Renal pelvis (tissue), 4 donors: Measurements from ENCODE around the gene PCDHA1. TPM values are rescaled to one million over a fixed set of nuclear protein-coding genes. Genes with fewer than 3 reads are reported as not detected.

Experiments used
- DNase-seq: peaks from one replicate; pipeline ENCODE4 v3.0.0-alpha.2; 2013
- polyA plus RNA-seq, 3 donors: library from polyadenylated mRNA; unstranded; fragments of 120-200 nt; gene quantifications; one replicate each; pipeline ENCODE4 v1.2.1, GENCODE V29; 2013; ENCODE audit not compliant: insufficient read length in 3 of 3

Gene PCDHA1
- polyA plus RNA-seq, 3 donors, result 0.15 TPM; not detected in 2

- no peak for DNase-seq
These were observed 98.2 kb downstream of the PCDHA1 start for GRCh38 chr5:140883927-140884697.

GRCh38 chr5:140916325-140916724 lies 130.4 kb downstream of the PCDHA1 start:
- DNase-seq, result no peak

- no peak for DNase-seq
These were observed 137.7 kb downstream of the PCDHA1 start for GRCh38 chr5:140923601-140924000.

GRCh38 chr5:140925806-140926442 lies 140.0 kb downstream of the PCDHA1 start, which contains the start of gene PCDHAC1:
Gene PCDHAC1 (plus strand): TSS chr5:140926299. CDS start chr5:140926893, 594 bp downstream.
- DNase-seq, result no peak

GRCh38 chr5:140926443-140927227 lies 140.7 kb downstream of the PCDHA1 start:
- DNase-seq, result peak; percentile 74

GRCh38 chr5:140927228-140927573 lies 141.3 kb downstream of the PCDHA1 start:
- no peak for DNase-seq

- DNase-seq, result no peak
These were observed 149.1 kb downstream of the PCDHA1 start for GRCh38 chr5:140934964-140935606.

GRCh38 chr5:140946578-140946977 lies 160.6 kb downstream of the PCDHA1 start:
- DNase-seq, result no peak

- DNase-seq, result no peak
These were observed 165.7 kb downstream of the PCDHA1 start for GRCh38 chr5:140951636-140952035.

- DNase-seq, result no peak
These were observed 167.3 kb downstream of the PCDHA1 start for GRCh38 chr5:140953234-140953633.

GRCh38 chr5:140962190-140962589 lies 176.2 kb downstream of the PCDHA1 start:
- no peak for DNase-seq

GRCh38 chr5:140964356-140964755 lies 178.4 kb downstream of the PCDHA1 start:
- no peak for DNase-seq

GRCh38 chr5:140965905-140966292 lies 180.0 kb downstream of the PCDHA1 start:
- DNase-seq, result peak; percentile 1

- DNase-seq, result peak; percentile 34
These were observed 180.6 kb downstream of the PCDHA1 start, which contains the start of gene PCDHAC2 for GRCh38 chr5:140966293-140967225. Gene PCDHAC2 (plus strand): TSS chr5:140966476. CDS start chr5:140966767, 291 bp downstream.

GRCh38 chr5:140967226-140967893 lies 181.4 kb downstream of the PCDHA1 start:
- DNase-seq, result no peak

GRCh38 chr5:140969880-140970279 lies 183.9 kb downstream of the PCDHA1 start:
- no peak for DNase-seq

GRCh38 chr5:140973550-140973949 lies 187.6 kb downstream of the PCDHA1 start:
- no peak for DNase-seq

- no peak for DNase-seq
These were observed 191.1 kb downstream of the PCDHA1 start for GRCh38 chr5:140977003-140977402.

- DNase-seq, result no peak
These were observed 192.3 kb downstream of the PCDHA1 start for GRCh38 chr5:140978260-140978659.

- DNase-seq, result no peak
These were observed 193.0 kb downstream of the PCDHA1 start for GRCh38 chr5:140978983-140979382.
